DND-41 (cell line): ENCODE measurements around the gene ITGA6.

Experiments
- EZH2 ChIP-seq: IDR thresholded peaks from 3 replicates; pipeline ENCODE4 v1.6.1; 2012; ENCODE audit warnings: borderline replicate concordance, low read depth, mild to moderate bottlenecking, moderate library complexity, low read length, inconsistent platforms; ENCODE audit not compliant: severe bottlenecking
- TF ChIP-seq, protein P1 (sequence below): IDR thresholded peaks from 2 replicates; pipeline ENCODE4 v1.5.1; 2012; ENCODE audit warnings: borderline replicate concordance, low read length, moderate library complexity, mild to moderate bottlenecking; ENCODE audit not compliant: poor library complexity, severe bottlenecking; ENCODE audit errors: extremely low read depth

DNA sequence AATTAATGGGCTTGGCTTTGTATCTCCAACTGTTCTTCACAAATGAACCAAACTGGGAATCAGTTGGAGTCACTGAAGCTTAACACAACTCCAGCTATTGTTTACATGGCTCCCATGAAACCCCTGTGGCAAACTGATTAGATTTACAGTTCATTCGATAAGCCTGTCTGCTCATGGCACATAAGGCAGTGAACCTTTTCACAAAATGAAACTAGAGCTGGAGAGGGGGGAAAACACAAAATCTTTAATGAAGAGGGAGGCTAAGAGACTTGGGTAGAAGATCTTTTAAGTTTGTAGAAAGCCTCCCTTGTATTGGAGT is 11.6 kb upstream of the ITGA6 start:
- TF ChIP-seq, protein P1, sequence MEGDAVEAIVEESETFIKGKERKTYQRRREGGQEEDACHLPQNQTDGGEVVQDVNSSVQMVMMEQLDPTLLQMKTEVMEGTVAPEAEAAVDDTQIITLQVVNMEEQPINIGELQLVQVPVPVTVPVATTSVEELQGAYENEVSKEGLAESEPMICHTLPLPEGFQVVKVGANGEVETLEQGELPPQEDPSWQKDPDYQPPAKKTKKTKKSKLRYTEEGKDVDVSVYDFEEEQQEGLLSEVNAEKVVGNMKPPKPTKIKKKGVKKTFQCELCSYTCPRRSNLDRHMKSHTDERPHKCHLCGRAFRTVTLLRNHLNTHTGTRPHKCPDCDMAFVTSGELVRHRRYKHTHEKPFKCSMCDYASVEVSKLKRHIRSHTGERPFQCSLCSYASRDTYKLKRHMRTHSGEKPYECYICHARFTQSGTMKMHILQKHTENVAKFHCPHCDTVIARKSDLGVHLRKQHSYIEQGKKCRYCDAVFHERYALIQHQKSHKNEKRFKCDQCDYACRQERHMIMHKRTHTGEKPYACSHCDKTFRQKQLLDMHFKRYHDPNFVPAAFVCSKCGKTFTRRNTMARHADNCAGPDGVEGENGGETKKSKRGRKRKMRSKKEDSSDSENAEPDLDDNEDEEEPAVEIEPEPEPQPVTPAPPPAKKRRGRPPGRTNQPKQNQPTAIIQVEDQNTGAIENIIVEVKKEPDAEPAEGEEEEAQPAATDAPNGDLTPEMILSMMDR = no peak
- no peak for TF ChIP-seq EZH2
